DMS 273 (cell line): Measurements from ENCODE around the gene MACROD2.
"Not testable (repeated sequence)": the region's sequence is repeated elsewhere in the genome, so short reads cannot be mapped to it uniquely, and the experiment has no call there.

ENCODE experiments used
- DNase-seq: peaks from one replicate; lab custom pipeline; 2025; ENCODE audit not compliant: unreplicated experiment; lab: John Stamatoyannopoulos, UW

The MACROD2 gene

GRCh38 chr20:15119852-15120487 is 1124.7 kb downstream of the MACROD2 start:
- DNase-seq, result no peak

DNA sequence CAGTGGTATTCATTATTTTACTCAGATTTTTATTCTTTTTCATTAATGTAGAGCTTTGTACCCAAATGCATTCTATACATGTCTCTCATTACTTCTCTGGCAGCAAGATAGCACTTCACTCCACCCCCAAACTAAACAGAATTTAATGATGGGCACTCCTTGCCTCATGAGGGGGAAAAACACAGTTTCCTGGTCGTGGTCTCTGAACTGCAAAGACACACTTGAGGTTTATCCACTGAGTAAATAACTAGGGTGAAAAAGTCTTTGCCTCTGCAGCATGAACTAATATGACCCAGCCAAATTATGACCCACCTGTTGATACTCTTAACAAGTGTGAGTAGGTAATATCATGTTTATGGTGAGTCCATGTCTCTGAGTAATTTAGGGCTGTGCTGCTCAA is 1127.3 kb downstream of the MACROD2 start:
- no peak for DNase-seq

GRCh38 chr20:15131176-15131575 is 1135.9 kb downstream of the MACROD2 start:
- DNase-seq, result no peak

DNA sequence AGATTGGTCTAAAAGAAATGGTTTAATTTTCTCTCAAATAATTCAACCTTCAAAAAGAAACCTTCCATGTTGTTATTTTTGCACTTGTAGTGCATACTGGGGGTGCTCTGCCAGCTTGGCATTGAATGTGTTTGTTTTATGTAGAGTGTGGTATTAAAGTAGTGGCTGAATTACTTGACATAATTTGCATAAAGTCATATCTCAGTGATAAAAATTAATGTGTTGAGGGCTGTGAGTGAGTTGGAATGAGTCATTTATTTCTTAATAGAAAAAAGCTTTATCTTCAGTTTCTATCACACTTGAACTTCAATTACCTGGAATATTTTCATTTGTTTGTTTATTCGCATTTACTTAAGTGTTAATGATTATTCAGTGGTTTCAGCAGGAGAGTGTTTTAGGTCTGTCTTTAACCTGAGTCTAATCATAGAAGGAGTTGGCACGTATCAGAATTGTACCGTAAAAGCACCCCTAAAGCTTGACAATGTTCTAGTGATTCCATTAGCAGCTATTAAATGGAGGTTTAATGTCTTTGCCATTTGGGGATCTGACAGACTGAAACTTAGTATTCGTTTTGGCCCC is 1143.3 kb downstream of the MACROD2 start:
- no peak for DNase-seq

- no peak for DNase-seq
Measured at GRCh38 chr20:15139522-15139921, 1144.2 kb downstream of the MACROD2 start.

DNA sequence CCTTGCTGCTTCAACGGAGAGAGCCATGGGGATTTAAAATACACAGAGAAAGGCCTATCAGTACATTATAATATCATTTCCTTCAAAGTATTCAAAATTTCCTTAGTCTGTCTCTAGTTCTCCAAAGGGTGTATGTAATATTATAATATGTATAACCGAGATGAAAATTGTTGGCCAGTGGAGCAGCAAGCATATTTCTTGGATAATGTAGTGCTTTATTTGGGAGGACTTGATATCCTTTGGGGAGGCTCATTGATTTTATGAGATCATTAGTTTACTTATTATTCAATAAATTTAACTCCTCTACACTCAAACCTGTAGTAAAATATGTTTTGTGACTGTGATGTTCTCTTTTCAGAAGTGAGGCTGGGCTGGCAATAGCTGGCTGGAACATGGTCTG is 1145.0 kb downstream of the MACROD2 start:
- DNase-seq, result no peak

GRCh38 chr20:15140940-15141339 is 1145.6 kb downstream of the MACROD2 start:
- DNase-seq, result not testable (repeated sequence)

- DNase-seq, result no peak
Measured at GRCh38 chr20:15141861-15142260, 1146.5 kb downstream of the MACROD2 start.

GRCh38 chr20:15143478-15143877 is 1148.2 kb downstream of the MACROD2 start:
- DNase-seq, result no peak

GRCh38 chr20:15144916-15145315 is 1149.6 kb downstream of the MACROD2 start:
- no peak for DNase-seq

- peak; percentile 39 for DNase-seq
Measured at GRCh38 chr20:15146948-15147347, 1151.6 kb downstream of the MACROD2 start.

DNA sequence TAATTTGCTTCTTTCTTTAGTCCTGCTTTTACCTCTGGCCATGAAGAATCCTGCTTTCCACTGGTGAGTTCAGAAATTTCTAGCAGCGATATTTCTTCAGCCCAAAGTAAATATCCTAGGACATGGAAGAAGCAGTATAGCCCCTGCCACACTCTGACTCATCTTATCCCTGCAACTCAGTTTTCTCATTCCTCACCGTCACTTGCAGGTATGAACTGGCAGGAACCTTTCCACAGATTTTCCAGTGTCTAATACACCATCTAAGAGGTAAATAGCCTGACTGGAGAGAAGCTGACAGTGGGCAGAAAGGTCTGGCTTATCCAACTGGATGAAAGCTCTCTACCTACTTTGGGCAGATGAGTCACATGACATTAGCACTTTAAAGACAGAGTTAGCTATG is 1158.8 kb downstream of the MACROD2 start:
- no peak for DNase-seq

GRCh38 chr20:15155848-15156401 is 1160.6 kb downstream of the MACROD2 start:
- DNase-seq, result no peak

GRCh38 chr20:15158533-15158932 is 1163.2 kb downstream of the MACROD2 start:
- DNase-seq, result no peak

GRCh38 chr20:15162079-15162647 is 1166.8 kb downstream of the MACROD2 start:
- DNase-seq, result no peak

GRCh38 chr20:15163632-15164031 is 1168.3 kb downstream of the MACROD2 start:
- DNase-seq, result no peak

GRCh38 chr20:15164726-15165125 is 1169.4 kb downstream of the MACROD2 start:
- no peak for DNase-seq

- no peak for DNase-seq
Measured at GRCh38 chr20:15166744-15167143, 1171.4 kb downstream of the MACROD2 start.

DNA sequence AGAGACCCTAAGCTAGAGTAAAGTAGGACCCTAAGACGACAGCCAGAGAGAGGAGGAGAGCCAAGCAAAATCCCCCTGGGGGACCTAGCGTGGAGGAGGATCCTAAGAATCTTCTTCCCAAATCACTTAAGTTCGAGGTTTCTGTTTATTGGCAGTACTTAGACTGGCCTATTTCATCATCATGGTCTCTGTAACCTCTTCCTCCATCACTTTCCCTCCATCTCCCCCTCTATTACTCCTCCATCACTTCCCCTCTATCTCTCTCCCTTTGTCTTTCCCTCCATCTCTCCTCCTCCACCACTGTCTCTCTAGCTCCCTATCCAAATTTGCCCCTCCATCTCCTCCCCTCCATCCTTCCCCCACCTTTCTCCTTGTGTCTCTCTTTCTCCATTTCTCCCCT is 1175.7 kb downstream of the MACROD2 start:
- DNase-seq, result no peak

DNA sequence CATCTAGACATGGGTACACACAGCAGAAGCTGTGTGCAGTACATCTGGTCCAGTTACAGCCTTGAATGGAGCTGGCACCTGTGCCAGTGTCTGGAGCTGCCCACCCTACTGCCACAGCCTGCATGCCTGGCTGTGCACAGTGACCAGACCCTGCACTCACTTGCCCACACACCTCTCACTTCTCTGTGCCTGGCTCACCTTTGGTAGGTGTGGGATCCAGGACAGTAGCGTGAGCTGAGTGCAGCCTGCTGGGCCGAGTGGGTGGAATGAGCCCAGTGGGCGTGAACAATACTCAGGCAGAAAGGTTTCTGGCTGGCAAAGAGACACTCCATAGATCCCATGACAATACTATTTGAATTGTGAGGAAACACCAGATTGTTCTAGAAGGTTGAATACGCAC is 1181.6 kb downstream of the MACROD2 start:
- no peak for DNase-seq

DNA sequence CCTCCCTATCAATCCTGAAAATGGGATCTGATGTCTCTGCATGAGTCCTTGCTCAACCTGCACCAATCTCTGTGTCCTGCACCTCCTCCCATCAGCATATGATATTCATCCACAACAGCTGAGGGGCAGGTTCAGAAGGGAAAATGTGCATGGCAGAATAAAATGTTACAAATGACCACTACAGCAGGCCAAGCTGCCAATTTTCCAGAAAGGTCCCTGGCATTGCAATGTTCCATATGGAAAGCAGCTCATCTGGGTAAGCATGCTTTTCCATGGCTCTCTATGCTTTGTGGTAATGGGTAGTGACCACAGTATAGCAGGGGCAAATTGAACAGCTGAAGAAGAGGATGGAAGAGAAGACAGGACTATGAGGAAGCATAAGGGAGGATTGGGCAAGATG is 1183.3 kb downstream of the MACROD2 start:
- DNase-seq, result no peak

GRCh38 chr20:15179381-15179780 is 1184.1 kb downstream of the MACROD2 start:
- peak; percentile 27 for DNase-seq
